ENCODE measurements around the gene PCBD2. TPM values are rescaled to one million over a fixed set of nuclear protein-coding genes. Genes with fewer than 3 reads are reported as not detected.
"Not testable (repeated sequence)": the region's sequence is repeated elsewhere in the genome, so short reads cannot be mapped to it uniquely, and the experiment has no call there.

Gene PCBD2
- total and polyA plus RNA-seq, 8 donors: 5.0 to 9.1 (median 7.3) TPM

DNA sequence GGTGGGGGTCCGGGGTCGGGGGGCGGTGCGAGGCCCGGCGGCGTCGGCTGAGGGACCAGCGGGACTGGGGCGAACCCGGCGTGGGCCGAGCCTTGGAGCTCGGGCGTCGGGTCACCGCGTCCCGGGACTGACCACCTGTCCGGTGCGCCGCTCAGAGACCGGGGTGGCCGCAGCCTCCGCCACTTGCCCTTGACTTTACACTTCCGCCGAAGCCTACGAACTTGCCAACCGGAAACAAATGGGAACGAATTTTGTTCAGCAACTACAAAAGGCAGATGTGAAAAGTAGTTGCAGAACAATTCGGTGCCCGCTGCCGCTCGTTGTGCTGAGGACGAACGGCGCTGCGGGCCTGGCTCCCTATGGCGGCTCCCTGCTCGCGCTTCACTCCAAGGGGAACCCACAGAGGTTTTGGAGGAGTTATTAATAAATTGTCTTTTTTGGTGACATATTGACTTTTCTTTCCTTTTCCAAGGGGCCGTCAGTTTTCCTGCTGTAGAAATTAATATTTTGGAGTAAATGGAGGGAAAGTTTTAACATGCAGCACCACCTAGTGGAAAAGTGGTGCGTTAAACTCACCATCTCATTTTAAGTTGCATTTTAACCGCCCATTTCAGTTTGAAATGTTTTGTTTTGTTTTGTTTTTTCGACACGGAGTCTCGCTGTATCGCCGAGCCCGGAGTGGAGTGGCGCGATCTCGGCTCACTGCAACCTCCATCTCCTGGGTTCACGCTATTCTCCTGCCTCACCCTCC is 490 bp downstream of the PCBD2 start:
- H3K4me3 ChIP-seq: peak overlapping the region; percentile 38 to 93 (median 76)
- WGBS, 2 donors: 0% methylated on average over 49 to 54 of the region's 54 CpGs
- H3K27me3 ChIP-seq: no peaks in the 10 kb centered on the region
- peak overlapping the region; percentile 94 to 98 (median 96) for H3K27ac ChIP-seq
- FAIRE-seq (no peak), ATAC-seq (peak; percentile 45 to 64 (median 64)), DNase-seq (peak in 2 of 6 donors; percentile 42 to 63)
- no peaks in the 10 kb centered on the region for H3K9me3 ChIP-seq
- no peaks in the 10 kb centered on the region for H3K36me3 ChIP-seq
- no peaks in the 10 kb centered on the region for H3K4me1 ChIP-seq
- peak; percentile 51 to 65 (median 56) for TF ChIP-seq CTCF (IDR thresholded peaks at IDR 0.05)
- intact Hi-C loops (cut with DNase I): no loop called here

GRCh38 chr5:134906811-134907210 is 1.9 kb downstream of the PCBD2 start:
- Histone ChIP-seq H3K27me3 (no peaks in the 10 kb centered on the region), H3K4me1 (no peaks in the 10 kb centered on the region), H3K36me3 (no peaks in the 10 kb centered on the region), H3K27ac (no peak overlapping the region), H3K9me3 (no peaks in the 10 kb centered on the region), H3K4me3 (no peak overlapping the region)
- intact Hi-C loops (cut with DNase I): no loop called here
- 100% methylated on average over 1 of the region's 1 CpG for WGBS, 2 donors
- TF ChIP-seq CTCF (IDR thresholded peaks at IDR 0.05): no peak
- DNase-seq (no peak), FAIRE-seq (no peak), ATAC-seq (no peak)

DNA sequence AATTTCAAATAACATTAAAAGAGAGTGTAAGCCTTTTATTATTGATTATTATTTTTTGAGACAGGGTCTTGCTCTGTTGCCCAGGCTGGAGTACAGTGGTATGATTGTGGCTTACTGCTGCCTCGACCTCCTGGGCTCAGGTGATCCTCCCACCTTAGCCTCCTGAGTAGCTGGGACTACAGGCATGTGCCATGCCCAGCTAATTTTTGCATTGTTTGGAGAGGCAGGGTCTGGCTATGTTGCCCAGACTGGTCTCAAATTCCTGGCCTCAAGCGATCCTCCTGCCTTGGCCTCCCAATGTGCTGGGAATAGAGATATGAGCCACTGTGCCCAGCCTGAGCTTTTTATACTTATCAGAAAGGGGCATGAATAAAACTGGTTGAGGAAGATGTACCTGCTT is 5.8 kb downstream of the PCBD2 start:
- H3K9me3 ChIP-seq, H3K4me3 ChIP-seq, DNase-seq, FAIRE-seq, H3K27ac ChIP-seq, H3K27me3 ChIP-seq, ATAC-seq, H3K4me1 ChIP-seq: not testable (repeated sequence)
- intact Hi-C loops (cut with DNase I): loop anchor here in 1 of 3 donors (10.0 kb wide), 1 partner anchor 274 kb away; no protein-coding TSS in a partner anchor
- peaks cover 0 to 11% (median 0%) of the 10 kb centered on the region in 3 donors for H3K36me3 ChIP-seq
- 95 to 97% methylated on average over 2 of the region's 2 CpGs for WGBS, 2 donors

DNA sequence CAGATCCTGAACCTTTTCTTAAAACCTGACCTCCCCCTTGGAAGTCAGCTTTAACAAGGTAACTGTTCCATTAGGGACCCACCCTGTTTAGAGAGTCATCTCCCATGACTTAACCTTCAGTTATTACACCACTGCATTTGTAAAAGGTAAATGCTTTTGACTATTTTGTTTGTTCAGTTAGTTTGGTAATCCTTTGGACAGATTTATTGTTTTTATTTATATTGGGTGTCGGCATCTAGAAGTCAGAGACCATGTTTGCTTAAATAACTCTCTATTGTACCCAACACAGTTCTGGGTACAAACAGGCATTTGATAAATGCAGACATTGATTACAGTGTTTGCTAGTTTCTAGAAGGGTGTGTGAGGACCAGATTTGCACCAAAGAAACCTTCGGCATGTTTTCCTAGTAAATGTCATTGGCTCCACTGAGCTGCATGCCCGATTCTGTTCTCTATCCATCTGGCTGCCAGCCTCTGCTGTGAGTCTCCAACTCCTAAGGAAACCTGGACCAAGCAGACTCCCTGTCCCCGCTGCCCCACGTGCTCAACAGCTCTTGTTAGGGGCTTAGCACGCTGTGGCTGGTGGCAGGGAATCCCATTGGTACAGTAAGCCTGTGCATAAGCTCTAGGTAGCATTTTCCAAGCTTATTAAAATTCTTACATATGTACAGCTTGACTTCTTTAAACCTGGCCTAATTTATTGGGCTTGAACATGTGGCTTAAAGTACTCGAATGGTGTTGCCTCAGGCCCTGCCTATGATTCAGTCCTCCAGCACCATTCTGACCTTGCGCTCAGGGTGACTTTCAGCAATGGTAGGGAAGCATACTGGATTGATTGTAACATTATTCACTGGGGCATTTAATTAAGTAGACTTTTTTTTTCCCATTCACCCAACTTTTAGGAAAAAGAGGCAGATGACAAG is 6.6 kb downstream of the PCBD2 start:
- H3K4me3 ChIP-seq: no peak overlapping the region
- no peak for DNase-seq
- intact Hi-C loops (cut with DNase I): loop anchor here in 1 of 3 donors (10.0 kb wide), 1 partner anchor 273 kb away; no protein-coding TSS in a partner anchor
- peaks cover 0 to 11% (median 0%) of the 10 kb centered on the region in 3 donors for H3K36me3 ChIP-seq
- H3K27me3 ChIP-seq: no peaks in the 10 kb centered on the region
- FAIRE-seq: no peak
- no peaks in the 10 kb centered on the region for H3K9me3 ChIP-seq
- TF ChIP-seq CTCF (IDR thresholded peaks at IDR 0.05): no peak
- 85 to 90% methylated on average over 8 of the region's 8 CpGs for WGBS, 2 donors
- H3K4me1 ChIP-seq: no peaks in the 10 kb centered on the region
- no peak for ATAC-seq
- no peak overlapping the region for H3K27ac ChIP-seq

DNA sequence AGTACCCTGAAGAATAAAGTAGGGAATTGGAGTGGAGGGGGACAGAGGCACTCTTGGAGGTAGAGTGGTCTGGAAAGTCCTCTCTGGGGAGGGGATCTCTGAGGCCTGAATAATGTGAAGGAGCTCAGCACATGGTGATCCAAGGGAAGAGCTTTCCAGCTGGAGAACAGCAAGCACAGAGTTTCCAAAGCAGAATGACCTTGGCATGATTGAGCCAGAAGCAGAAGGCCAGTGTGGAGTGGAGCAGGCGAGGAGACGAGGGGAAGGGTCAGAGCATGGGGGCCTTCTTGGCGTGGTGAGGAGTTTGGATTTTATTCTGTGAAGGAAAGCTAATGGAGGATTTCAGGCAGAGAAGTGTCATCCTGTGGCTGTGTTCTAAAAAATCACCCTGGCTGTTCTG is 8.3 kb downstream of the PCBD2 start:
- Histone ChIP-seq H3K4me1 (no peaks in the 10 kb centered on the region), H3K4me3 (no peak overlapping the region), H3K9me3 (no peaks in the 10 kb centered on the region), H3K27ac (no peak overlapping the region), H3K27me3 (no peaks in the 10 kb centered on the region), H3K36me3 (peaks cover 0 to 11% (median 0%) of the 10 kb centered on the region in 3 donors)
- intact Hi-C loops (cut with DNase I): loop anchor here in 1 of 3 donors (10.0 kb wide), 1 partner anchor 272 kb away; no protein-coding TSS in a partner anchor
- 88 to 96% methylated on average over 3 of the region's 3 CpGs for WGBS, 2 donors
- ATAC-seq: no peak
- FAIRE-seq: no peak
- TF ChIP-seq CTCF (IDR thresholded peaks at IDR 0.05): no peak
- DNase-seq: no peak

All from pancreas (tissue), 10 donors.